PC-9 (cell line): ENCODE measurements around the gene TRIM24. TPM values are rescaled to one million over a fixed set of nuclear protein-coding genes. Genes with fewer than 3 reads are reported as not detected.

Experiments used
- BruUV-seq: library from RNA; stranded (reverse); fragments of 400-500 nt; replicated peaks from 2 replicates; lab custom pipeline; 2021; lab: Mats Ljungman, UMichigan
- CTCF ChIA-PET: fragments of 300-600 bp; sonication (Branson Sonifier 250); formaldehyde crosslinking; loops from one replicate; lab custom pipeline; 2022; ENCODE audit warnings: antibody characterized with exemption; lab: Charles Lee
- POLR2A ChIA-PET: fragments of 300-600 bp; sonication (Branson Sonifier 250); formaldehyde crosslinking; loops from one replicate; lab custom pipeline; 2022; ENCODE audit warnings: antibody characterized with exemption; ENCODE audit not compliant: unreplicated experiment; lab: Charles Lee
- DNase-seq, 2 experiments: peaks; one replicate each; pipeline versions ENCODE4 v3.0.0 to v3.0.0-alpha.2; 2015 to 2022; ENCODE audit warnings: mixed read lengths in 1 of 2
- H2AFZ ChIP-seq: fragments of 200-600 bp; sonication (generic); 2 replicates; pipeline ENCODE4 v1.8.1; 2017; ENCODE audit warnings: antibody characterized with exemption
- H3F3A ChIP-seq: fragments of 200-600 bp; sonication (generic); 2 replicates; pipeline ENCODE4 v1.8.1; 2017; ENCODE audit warnings: antibody characterized with exemption, mild to moderate bottlenecking, low read depth; ENCODE audit not compliant: insufficient read depth
- H3K27ac ChIP-seq: fragments of 200-600 bp; sonication (generic); 2 replicates; pipeline ENCODE4 v1.6.1; 2016; ENCODE audit warnings: mixed run types
- H3K27me3 ChIP-seq: fragments of 200-600 bp; sonication (generic); 2 replicates; pipeline ENCODE4 v1.6.1; 2016; ENCODE audit warnings: low read depth, mixed run types; ENCODE audit not compliant: insufficient read depth
- H3K36me3 ChIP-seq: fragments of 200-600 bp; sonication (generic); 2 replicates; pipeline ENCODE4 v1.6.1; 2016; ENCODE audit warnings: low read depth, mixed run types
- H3K4me1 ChIP-seq: fragments of 200-600 bp; sonication (generic); replicated peaks from 2 replicates; pipeline ENCODE4 v1.6.1; 2016; ENCODE audit warnings: mixed run types; ENCODE audit not compliant: insufficient read depth
- H3K4me2 ChIP-seq: fragments of 200-600 bp; sonication (generic); 2 replicates; pipeline ENCODE4 v1.6.1; 2017; ENCODE audit warnings: mixed run types
- H3K4me3 ChIP-seq: fragments of 200-600 bp; sonication (generic); 2 replicates; pipeline ENCODE4 v1.6.1; 2016; ENCODE audit warnings: mixed run types
- H3K79me2 ChIP-seq: fragments of 200-600 bp; sonication (generic); 2 replicates; pipeline ENCODE4 v1.6.1; 2017; ENCODE audit warnings: low read depth, mixed run types
- H3K9me2 ChIP-seq: fragments of 200-600 bp; sonication (generic); 2 replicates; pipeline ENCODE4 v1.8.1; 2017; ENCODE audit warnings: mild to moderate bottlenecking; ENCODE audit not compliant: insufficient read depth
- H3K9me3 ChIP-seq: fragments of 200-600 bp; sonication (generic); 2 replicates; pipeline ENCODE4 v1.8.1; 2016; ENCODE audit warnings: low read depth; ENCODE audit not compliant: insufficient read depth
- H4K20me1 ChIP-seq: fragments of 200-600 bp; sonication (generic); 2 replicates; pipeline ENCODE4 v1.8.1; 2017; ENCODE audit not compliant: insufficient read depth
- EZH2 ChIP-seq: fragments of 200-600 bp; sonication (generic); IDR thresholded peaks from 2 replicates; pipeline ENCODE4 v1.8.0; 2017; ENCODE audit warnings: antibody characterized with exemption, low read depth
- intact Hi-C: fragments of 100-400 bp; cut with micrococcal nuclease; formaldehyde crosslinking; loops from one replicate; pipeline ENCODE4 v1.10.0; 2022; ENCODE audit not compliant: unreplicated experiment
- total RNA-seq: library from RNA; stranded (reverse); gene quantifications from 2 replicates; pipeline ENCODE4 v1.2.3, GENCODE V29; 2021
- TF ChIP-seq, protein P1 (sequence below): fragments of 200-600 bp; sonication (generic); conservative IDR thresholded peaks from 2 replicates; pipeline ENCODE4 v1.6.1; 2017; ENCODE audit warnings: mixed run types, antibody characterized with exemption, mild to moderate bottlenecking, moderate library complexity

Gene TRIM24
- total RNA-seq, 1 experiment from 2014 or later, result 20.5 TPM

DNA sequence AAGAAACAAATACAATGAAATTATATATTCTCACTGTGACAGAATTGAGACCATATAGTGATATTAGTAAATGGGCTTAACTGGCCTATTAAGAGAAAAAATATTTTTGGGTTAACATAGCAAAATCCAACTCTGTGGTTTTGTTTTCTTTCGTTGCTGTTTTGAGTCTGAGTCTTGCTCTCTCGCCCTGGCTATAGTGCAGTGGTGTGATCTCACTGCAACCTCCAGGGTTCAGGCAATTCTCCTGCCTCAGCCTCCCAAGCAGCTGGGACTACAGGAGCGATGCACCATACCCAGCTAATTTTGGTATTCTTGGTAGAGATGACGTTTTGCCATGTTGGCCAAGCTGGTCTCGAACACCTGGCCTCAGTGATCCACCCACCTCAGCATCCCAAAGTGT lies 15.3 kb downstream of the TRIM24 start:
- TF ChIP-seq, protein P1, sequence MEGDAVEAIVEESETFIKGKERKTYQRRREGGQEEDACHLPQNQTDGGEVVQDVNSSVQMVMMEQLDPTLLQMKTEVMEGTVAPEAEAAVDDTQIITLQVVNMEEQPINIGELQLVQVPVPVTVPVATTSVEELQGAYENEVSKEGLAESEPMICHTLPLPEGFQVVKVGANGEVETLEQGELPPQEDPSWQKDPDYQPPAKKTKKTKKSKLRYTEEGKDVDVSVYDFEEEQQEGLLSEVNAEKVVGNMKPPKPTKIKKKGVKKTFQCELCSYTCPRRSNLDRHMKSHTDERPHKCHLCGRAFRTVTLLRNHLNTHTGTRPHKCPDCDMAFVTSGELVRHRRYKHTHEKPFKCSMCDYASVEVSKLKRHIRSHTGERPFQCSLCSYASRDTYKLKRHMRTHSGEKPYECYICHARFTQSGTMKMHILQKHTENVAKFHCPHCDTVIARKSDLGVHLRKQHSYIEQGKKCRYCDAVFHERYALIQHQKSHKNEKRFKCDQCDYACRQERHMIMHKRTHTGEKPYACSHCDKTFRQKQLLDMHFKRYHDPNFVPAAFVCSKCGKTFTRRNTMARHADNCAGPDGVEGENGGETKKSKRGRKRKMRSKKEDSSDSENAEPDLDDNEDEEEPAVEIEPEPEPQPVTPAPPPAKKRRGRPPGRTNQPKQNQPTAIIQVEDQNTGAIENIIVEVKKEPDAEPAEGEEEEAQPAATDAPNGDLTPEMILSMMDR, result no peak
- TF ChIP-seq EZH2, result no peak

DNA sequence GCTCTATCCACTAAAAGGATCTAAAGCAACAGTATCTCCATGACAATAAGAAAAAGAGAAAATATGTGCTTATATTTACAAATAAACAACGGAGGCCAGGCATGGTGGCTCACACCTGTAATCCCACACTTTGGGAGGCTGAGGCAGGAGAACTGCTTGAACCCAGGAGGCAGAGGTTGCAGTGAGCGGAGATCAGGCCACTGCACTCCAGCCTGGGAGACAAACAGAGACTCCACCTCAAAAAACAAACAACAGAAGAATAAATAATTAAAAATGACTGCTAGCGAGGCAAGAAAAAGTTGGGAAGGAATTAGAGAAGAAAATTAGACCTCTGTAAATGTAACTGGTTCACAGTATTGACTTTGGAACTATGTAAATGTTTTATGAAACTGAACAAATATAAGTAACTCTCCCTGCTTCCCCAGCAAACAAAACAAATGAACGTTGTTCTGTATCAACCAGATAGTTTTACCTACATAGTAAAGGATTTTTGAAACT lies 17.1 kb downstream of the TRIM24 start:
- ChIA-PET POLR2A (no interaction called here), CTCF (no interaction called here)
- H3K4me2 ChIP-seq, result no peak overlapping the region
- no peaks in the 10 kb centered on the region for H3K27me3 ChIP-seq
- DNase-seq, result no peak
- H2AFZ ChIP-seq, result no peak overlapping the region
- TF ChIP-seq EZH2, result no peak
- TF ChIP-seq, protein P1, result no peak
- no peaks in the 10 kb centered on the region for H3K36me3 ChIP-seq
- no peaks in the 10 kb centered on the region for H4K20me1 ChIP-seq
- H3K9me2 ChIP-seq, result no peaks in the 10 kb centered on the region
- H3K9me3 ChIP-seq, result no peaks in the 10 kb centered on the region
- BruUV-seq, result no TSS peak
- intact Hi-C loops, result no loop called here
- H3K79me2 ChIP-seq, result peaks cover 91% of the 10 kb centered on the region
- H3F3A ChIP-seq, result peaks cover 10% of the 10 kb centered on the region; the same call in 1 of the 2 replicates
- H3K27ac ChIP-seq, result no peak overlapping the region
- peaks cover 17% of the 10 kb centered on the region for H3K4me1 ChIP-seq
- H3K4me3 ChIP-seq, result no peak overlapping the region

More for the DNA sequence above, 15.3 kb downstream of the TRIM24 start:
- H3F3A ChIP-seq, result peaks cover 10% of the 10 kb centered on the region; the same call in 1 of the 2 replicates
- CTCF ChIA-PET, result no interaction called here
- H3K27me3 ChIP-seq, result no peaks in the 10 kb centered on the region
- POLR2A ChIA-PET, result no interaction called here
- no peak overlapping the region for H2AFZ ChIP-seq
- H3K36me3 ChIP-seq, result no peaks in the 10 kb centered on the region
- intact Hi-C loops, result no loop called here
- no peak overlapping the region for H3K4me3 ChIP-seq
- H3K9me3 ChIP-seq, result no peaks in the 10 kb centered on the region
- no peak overlapping the region for H3K27ac ChIP-seq
- peaks cover 92% of the 10 kb centered on the region for H3K79me2 ChIP-seq
- BruUV-seq, result no TSS peak
- H3K4me2 ChIP-seq, result no peak overlapping the region
- peaks cover 17% of the 10 kb centered on the region for H3K4me1 ChIP-seq
- H3K9me2 ChIP-seq, result no peaks in the 10 kb centered on the region
- H4K20me1 ChIP-seq, result no peaks in the 10 kb centered on the region; the same call in 1 of the 2 replicates
- DNase-seq, result no peak

DNA sequence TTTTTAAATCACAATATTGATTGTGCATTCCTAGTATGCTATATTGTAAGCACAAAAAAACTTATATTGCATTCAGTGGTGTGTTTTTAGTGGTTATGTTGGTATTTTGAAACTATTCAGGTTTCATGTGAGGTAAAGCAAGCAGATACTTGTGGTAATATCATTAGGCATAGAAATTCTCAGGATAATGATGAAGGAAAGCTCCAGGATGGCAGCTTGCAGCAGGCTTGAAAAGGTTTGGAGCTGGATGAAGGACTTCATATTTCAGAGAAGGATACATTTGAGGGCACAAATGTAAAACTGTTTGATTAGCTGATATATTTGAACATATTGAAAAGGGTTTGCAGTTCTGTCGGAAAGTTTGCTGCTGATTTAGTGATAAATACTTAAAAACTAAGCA lies 17.5 kb downstream of the TRIM24 start:
- TF ChIP-seq EZH2, result no peak
- TF ChIP-seq, protein P1, result no peak
- H3K4me1 ChIP-seq, result peaks cover 17% of the 10 kb centered on the region
- BruUV-seq, result no TSS peak
- no peaks in the 10 kb centered on the region for H3K9me3 ChIP-seq
- H3K9me2 ChIP-seq, result no peaks in the 10 kb centered on the region
- no peak for DNase-seq
- no peak overlapping the region for H3K27ac ChIP-seq
- H3K4me3 ChIP-seq, result no peak overlapping the region
- no peaks in the 10 kb centered on the region for H3K36me3 ChIP-seq
- H3K27me3 ChIP-seq, result no peaks in the 10 kb centered on the region
- H3F3A ChIP-seq, result peaks cover 10% of the 10 kb centered on the region; the same call in 1 of the 2 replicates
- H2AFZ ChIP-seq, result no peak overlapping the region
- CTCF ChIA-PET, result no interaction called here
- no peaks in the 10 kb centered on the region for H4K20me1 ChIP-seq
- intact Hi-C loops, result no loop called here
- POLR2A ChIA-PET, result no interaction called here
- peaks cover 91% of the 10 kb centered on the region for H3K79me2 ChIP-seq
- no peak overlapping the region for H3K4me2 ChIP-seq
